Measurements from ENCODE around the gene RWDD1. TPM values are rescaled to one million over a fixed set of nuclear protein-coding genes. Genes with fewer than 3 reads are reported as not detected.

RWDD1 gene
- total RNA-seq, 1 donor from 2014 or later = 49.6 TPM

- TF ChIP-seq CTCF (conservative IDR thresholded peaks at IDR 0.05) = peak; percentile 94
- Mint-ChIP-seq H3K36me3 (ENCODE audit: low read depth) (no peaks in the 10 kb centered on the region), H3K4me1 (no peaks in the 10 kb centered on the region), H3K27me3 (ENCODE audit: low read depth) (peaks cover 10% of the 10 kb centered on the region), H3K9me3 (no peaks in the 10 kb centered on the region), H3K27ac (ENCODE audit: unreplicated experiment) (no peak overlapping the region), H3K4me3 (no peak overlapping the region)
- DNase-seq (ENCODE audit: low read depth, low spot score) = peak; percentile 70
These were observed 9.8 kb upstream of the RWDD1 start for GRCh38 chr6:116561377-116562018.

GRCh38 chr6:116562019-116562403, 9.3 kb upstream of the RWDD1 start:
- Mint-ChIP-seq H3K9me3 (no peaks in the 10 kb centered on the region), H3K4me1 (no peaks in the 10 kb centered on the region), H3K36me3 (ENCODE audit: low read depth) (no peaks in the 10 kb centered on the region), H3K27me3 (ENCODE audit: low read depth) (peaks cover 15% of the 10 kb centered on the region), H3K4me3 (no peak overlapping the region), H3K27ac (ENCODE audit: unreplicated experiment) (no peak overlapping the region)
- DNase-seq (ENCODE audit: low read depth, low spot score) = no peak
- no peak for TF ChIP-seq CTCF (conservative IDR thresholded peaks at IDR 0.05)

GRCh38 chr6:116562614-116563013, 8.7 kb upstream of the RWDD1 start:
- no peaks in the 10 kb centered on the region for H3K36me3 Mint-ChIP-seq (ENCODE audit: low read depth)
- no peak for TF ChIP-seq CTCF (conservative IDR thresholded peaks at IDR 0.05)
- no peaks in the 10 kb centered on the region for H3K9me3 Mint-ChIP-seq
- DNase-seq (ENCODE audit: low read depth, low spot score) = no peak
- H3K4me1 Mint-ChIP-seq = no peaks in the 10 kb centered on the region
- H3K27ac Mint-ChIP-seq (ENCODE audit: unreplicated experiment) = no peak overlapping the region
- H3K4me3 Mint-ChIP-seq = no peak overlapping the region
- peaks cover 20% of the 10 kb centered on the region for H3K27me3 Mint-ChIP-seq (ENCODE audit: low read depth)

- no peaks in the 10 kb centered on the region for H3K36me3 Mint-ChIP-seq (ENCODE audit: low read depth)
- H3K27me3 Mint-ChIP-seq (ENCODE audit: low read depth) = peaks cover 22% of the 10 kb centered on the region
- no peaks in the 10 kb centered on the region for H3K9me3 Mint-ChIP-seq
- H3K27ac Mint-ChIP-seq (ENCODE audit: unreplicated experiment) = no peak overlapping the region
- no peak overlapping the region for H3K4me3 Mint-ChIP-seq
- no peaks in the 10 kb centered on the region for H3K4me1 Mint-ChIP-seq
- DNase-seq (ENCODE audit: low read depth, low spot score) = no peak
- TF ChIP-seq CTCF (conservative IDR thresholded peaks at IDR 0.05) = no peak
These were observed 7.5 kb upstream of the RWDD1 start for GRCh38 chr6:116563830-116564229.

- Mint-ChIP-seq H3K27me3 (ENCODE audit: low read depth) (peaks cover 22% of the 10 kb centered on the region), H3K9me3 (no peaks in the 10 kb centered on the region), H3K27ac (ENCODE audit: unreplicated experiment) (no peak overlapping the region), H3K36me3 (ENCODE audit: low read depth) (no peaks in the 10 kb centered on the region), H3K4me3 (no peak overlapping the region), H3K4me1 (no peaks in the 10 kb centered on the region)
- TF ChIP-seq CTCF (conservative IDR thresholded peaks at IDR 0.05) = no peak
- no peak for DNase-seq (ENCODE audit: low read depth, low spot score)
These were observed 7.0 kb upstream of the RWDD1 start for GRCh38 chr6:116564311-116564710.

All from neural crest cell (in vitro differentiated cells).